PC-3 (cell line): ENCODE data around the gene PTPRE.

Experiments used
- CTCF ChIP-seq: fragments of 300-600 bp; sonication (generic); conservative IDR thresholded peaks from 2 replicates; pipeline ENCODE4 v1.5.1; 2017; ENCODE audit warnings: antibody characterized with exemption, low read depth, mild to moderate bottlenecking, low read length
- EZH2 ChIP-seq: fragments of 300-600 bp; sonication (generic); IDR thresholded peaks from one replicate; pipeline ENCODE4 v1.6.1; 2017; ENCODE audit warnings: antibody characterized with exemption, mild to moderate bottlenecking, low read length; ENCODE audit not compliant: unreplicated experiment

GRCh38 chr10:128027822-128028507 is 121.1 kb downstream of the PTPRE start:
- TF ChIP-seq CTCF: no peak
- no peak for TF ChIP-seq EZH2
